NCI-H345 treated with DMSO at 0.1 percent for 48 hours (cell line): ENCODE results near the gene CDH8.

Source experiments
- DNase-seq: peaks from one replicate; lab custom pipeline; 2025; ENCODE audit not compliant: unreplicated experiment; lab: John Stamatoyannopoulos, UW

The CDH8 gene

GRCh38 chr16:62033065-62033464, 3.2 kb downstream of the CDH8 start:
- DNase-seq, result no peak

DNA sequence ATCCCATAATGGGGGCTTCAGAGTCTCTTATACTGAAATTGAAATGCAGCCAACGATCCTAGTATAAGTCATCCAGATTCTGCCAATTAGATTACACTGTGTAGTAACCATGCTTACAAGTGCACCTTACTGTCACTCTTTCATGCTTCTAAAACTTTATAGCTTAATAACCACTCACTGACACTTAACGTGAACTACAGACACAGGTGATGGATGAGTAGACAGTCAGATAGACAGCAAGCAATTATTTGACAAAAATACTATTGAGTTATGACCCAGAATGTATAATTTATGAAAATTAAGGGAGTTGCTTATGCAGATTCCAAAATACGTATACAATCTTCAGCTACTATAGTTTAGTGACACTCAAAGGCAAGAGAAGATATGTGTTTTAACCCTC, 6.3 kb downstream of the CDH8 start:
- no peak for DNase-seq

DNA sequence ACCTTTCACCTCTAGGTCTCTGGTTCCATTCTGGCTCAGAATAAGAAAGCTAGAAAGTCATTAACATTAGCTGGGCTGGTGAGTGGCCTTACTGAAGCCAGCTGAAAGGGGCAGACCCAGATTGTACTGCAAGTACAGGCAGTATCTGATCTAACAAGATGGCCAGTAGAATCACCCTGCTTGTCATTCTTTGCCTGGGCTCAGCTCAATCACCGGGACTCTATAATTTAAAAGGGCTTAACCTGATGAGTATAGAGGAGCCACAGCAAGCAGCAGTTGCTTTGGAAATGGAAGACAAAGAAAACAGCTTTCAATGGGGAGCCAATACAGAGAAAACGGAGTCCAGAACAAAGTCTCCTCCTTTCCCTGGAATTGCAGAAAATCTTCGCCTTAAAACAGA, 13.6 kb downstream of the CDH8 start:
- DNase-seq, result no peak

GRCh38 chr16:62021161-62021581, 15.1 kb downstream of the CDH8 start:
- DNase-seq, result no peak

- DNase-seq, result no peak
Observed at GRCh38 chr16:62020681-62021080, 15.6 kb downstream of the CDH8 start.

- DNase-seq, result no peak
Observed at GRCh38 chr16:62019851-62020250, 16.4 kb downstream of the CDH8 start.

DNA sequence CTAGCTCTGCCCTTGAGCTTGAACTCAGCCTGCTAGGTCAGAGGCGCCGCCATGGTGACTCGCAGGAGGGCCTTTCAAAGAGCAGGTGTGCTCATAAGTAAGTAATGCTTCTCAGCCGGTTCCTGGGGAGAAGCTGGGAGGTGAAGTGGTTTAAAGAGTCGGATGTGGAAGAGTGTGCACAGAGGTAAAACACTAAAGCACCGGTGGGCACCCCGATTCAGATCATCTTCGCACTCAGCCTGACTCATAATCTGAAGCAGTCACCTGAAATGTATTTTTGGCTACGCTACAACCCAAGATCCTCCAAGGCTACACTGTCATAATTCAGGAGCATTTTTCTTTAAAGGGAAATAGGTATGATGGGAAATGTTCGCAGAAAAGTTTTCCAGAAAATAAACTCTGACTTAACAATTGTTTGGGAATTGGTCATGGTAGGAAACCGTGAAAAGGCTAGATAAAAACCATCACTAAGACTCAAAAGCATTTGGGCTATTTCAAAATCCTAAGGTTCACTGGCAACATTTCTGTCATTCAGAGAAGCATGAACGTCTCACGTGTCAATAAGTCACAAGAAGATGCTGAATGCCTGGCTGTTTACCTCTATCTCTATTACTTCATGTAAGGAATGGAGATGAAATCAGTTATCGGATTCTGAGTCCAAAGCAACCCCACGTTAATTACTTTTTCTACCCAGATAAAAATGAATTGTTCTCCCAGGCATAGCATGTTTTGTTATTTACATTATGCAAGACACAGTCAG, 17.8 kb downstream of the CDH8 start:
- no peak for DNase-seq

- DNase-seq, result no peak
Observed at GRCh38 chr16:62014319-62014923, 21.8 kb downstream of the CDH8 start.

DNA sequence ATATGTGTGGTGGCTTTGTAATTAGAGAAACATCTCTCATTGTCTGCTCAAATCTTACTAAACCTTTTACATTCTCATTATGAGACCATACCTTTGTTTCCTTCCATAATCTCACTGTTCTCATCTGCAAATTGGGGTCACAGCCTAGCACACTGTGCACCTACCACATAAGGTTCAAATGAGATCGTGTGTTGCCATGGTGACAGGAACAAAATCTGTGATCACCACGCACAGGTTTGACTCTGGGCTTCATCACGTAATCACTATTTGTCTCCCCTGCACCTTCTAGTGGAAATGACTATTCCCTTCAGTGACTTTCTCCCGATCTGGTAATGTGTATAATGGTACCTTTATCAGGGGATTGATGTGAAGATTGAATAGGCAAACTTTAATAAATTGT, 26.1 kb downstream of the CDH8 start:
- no peak for DNase-seq

- no peak for DNase-seq
Observed at GRCh38 chr16:61998460-61998859, 37.8 kb downstream of the CDH8 start.

DNA sequence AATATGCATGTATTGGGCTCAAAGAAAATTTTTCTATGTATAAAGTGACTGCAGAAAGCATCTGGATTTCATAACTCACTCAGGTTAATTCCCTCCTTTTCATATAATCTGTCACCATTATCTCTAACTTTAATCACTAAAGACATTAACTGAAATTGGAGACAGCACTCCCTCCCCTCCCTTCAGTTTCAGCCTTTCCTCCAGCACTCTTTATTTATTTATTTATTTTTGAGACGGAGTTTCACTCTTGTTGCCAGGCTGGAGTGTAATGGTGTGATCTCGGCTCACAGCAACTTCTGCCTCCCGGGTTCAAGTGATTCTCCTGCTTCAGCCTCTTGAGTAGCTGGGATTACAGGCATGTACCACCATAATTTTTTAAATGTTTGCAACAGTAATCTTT, 43.1 kb downstream of the CDH8 start:
- no peak for DNase-seq

- DNase-seq, result no peak
Observed at GRCh38 chr16:61987474-61988012, 48.7 kb downstream of the CDH8 start.

DNA sequence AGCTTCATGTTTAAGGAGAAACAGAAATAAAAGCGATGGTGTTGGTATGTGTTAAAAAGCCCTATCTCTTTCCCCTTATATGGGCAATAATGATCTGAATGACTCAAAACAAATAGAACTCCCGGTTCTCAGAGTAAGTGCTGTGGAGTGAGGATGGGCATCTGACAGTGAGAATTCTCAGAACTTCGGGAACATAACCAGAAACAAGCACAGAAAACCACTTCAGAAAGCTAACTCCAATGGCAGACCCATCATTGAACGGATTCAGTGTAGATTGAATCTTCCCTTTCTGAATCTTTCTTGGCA, 67.2 kb downstream of the CDH8 start:
- DNase-seq, result no peak

GRCh38 chr16:61968242-61969076, 67.8 kb downstream of the CDH8 start:
- DNase-seq, result no peak

DNA sequence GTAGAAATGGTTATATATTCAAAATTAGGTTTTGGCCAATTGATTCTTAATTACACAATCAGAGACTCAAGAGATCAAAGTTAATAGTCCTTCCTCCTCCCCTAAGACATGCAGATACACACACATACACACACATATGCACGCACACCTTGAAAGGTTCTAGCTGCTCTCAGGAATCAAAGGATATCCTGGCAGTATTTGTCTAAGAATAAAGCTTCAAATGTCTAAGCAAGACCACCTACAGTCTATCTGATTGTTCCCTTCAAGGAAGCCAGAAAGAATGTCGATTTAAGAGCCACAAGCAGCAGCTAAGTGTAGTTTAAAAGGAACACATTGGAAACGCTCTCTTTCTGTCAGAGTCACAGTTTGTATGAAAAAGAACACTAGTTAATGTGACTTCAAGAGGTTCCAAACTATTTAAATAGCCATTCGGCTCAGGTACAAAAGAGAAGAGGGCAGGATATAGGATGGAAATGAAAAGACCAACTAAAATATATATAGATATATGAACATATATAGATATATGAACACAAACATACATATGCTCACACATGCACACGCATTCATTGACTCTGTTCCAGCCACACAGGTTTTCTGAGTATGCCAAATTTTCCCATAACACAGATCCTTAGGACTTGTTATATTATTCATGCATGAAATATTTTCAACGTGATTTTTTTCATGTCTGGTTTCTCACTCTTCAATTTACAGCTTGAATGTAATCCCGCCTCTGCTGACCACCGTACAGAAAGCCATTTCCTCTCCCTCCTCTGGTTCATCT, 79.0 kb downstream of the CDH8 start:
- no peak for DNase-seq

DNA sequence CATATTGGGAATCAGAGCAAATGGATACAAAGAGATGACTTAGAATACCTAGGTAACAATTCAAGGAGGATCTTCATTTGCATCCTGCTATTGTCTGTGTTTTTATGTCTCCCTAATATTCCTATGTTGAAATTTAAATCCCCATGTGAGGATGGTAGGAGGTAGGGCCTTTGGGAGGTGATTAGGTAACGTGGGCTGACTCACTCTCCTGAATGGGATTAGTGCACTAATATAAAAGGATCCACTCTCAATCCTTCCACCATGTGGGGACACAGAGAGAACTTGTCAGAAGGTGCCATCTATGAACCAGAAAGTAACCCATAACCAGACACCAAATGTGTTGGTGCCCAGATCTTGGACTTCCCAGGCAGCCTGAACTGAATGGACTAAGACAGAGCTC, 83.4 kb downstream of the CDH8 start:
- DNase-seq, result no peak

- DNase-seq, result no peak
Observed at GRCh38 chr16:61948414-61948813, 87.8 kb downstream of the CDH8 start.

- no peak for DNase-seq
Observed at GRCh38 chr16:61946019-61946418, 90.2 kb downstream of the CDH8 start.

- no peak for DNase-seq
Observed at GRCh38 chr16:61945511-61945910, 90.7 kb downstream of the CDH8 start.

GRCh38 chr16:61944004-61944403, 92.2 kb downstream of the CDH8 start:
- no peak for DNase-seq

DNA sequence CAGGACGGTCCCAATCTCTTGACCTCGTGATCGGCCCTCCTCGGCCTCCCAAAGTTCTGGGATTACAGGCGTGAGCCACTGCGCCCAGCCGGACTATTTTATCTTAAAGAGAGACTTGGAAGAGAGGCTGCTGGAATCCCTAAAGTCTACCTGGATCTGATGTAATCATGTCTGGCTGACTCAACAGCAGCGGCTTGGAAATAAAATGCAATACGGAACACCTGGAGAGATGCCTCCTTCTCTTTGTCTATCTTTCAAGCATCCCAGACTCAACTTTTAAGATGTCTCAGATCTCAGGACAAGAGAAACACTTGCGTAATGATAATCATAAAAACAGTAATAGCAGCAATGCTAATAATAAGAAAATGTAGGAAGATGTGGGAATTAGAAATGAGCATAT, 95.6 kb downstream of the CDH8 start:
- no peak for DNase-seq
